ENCODE measurements around the gene FYCO1.

DNA sequence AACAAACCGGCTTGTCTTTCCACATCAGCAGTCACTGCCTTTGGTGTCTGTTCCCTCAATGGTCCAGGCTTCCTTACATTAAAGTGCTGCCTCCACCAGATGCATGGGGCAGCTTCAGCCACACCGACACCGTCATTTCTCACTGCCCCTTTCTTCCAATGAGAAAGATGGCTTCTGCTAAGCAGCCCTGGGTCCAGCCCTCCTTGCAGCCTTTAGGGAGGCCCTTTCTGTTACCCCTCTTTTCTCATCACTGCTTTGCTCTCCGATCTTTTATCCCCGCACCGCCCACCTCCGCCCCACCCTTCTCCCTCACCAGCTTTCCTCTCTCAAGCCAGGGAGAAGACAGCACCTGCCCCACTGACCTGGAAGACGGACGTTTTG, 80.6 kb downstream of the FYCO1 start:
- TF ChIP-seq EZH2phosphoT487 (IDR thresholded peaks at IDR 0.05; ENCODE audit: insufficient read depth, low read depth) = no peak
- no peak for TF ChIP-seq EZH2 (IDR thresholded peaks at IDR 0.05; ENCODE audit: insufficient read depth, poor library complexity, severe bottlenecking)
